ENCODE measurements around the gene NAP1L5.
A peak's percentile ranks its signal among the peaks of the same experiment; 100 is the strongest.

NAP1L5 gene

DNA sequence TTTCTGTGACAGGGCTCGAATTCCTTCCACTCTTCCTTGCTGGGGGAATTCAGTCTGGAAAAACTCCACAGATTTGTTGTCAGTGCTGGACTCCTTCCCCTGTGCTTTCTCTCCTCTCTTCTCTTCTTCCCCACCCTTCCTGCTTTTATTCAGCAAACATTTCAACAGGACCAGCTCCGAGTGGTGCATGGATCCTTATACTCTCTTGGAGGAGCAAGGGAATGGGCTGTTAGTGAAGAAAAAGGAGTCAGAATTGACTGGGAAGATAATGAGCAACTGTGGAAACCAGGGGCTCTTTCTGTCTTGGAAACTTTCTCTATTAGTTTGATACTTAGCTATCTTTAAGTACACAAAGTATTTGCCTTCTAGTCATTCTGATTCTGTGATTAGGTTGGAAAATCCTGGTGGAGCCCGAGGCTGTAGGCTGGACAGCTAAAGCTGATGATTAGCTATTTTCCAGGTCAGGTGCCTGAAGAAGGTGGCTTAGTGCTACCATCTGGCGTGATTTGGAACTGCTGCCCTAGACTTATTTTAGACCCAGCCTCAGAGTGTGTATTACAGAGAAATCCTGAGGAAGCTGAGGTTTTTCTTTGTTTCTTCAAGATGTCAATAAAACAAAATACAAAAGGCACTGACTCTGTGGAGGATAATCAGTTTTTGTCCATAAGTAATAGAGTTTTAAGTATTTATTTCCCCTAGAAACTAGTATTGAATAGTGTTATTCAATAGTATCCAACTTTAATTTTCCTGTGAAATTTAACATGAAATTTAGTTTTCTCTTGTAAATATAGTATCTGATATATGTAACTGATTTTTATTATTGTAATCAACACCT, 38.4 kb downstream of the NAP1L5 start:
- peak; percentile 31 for DNase-seq

DNA sequence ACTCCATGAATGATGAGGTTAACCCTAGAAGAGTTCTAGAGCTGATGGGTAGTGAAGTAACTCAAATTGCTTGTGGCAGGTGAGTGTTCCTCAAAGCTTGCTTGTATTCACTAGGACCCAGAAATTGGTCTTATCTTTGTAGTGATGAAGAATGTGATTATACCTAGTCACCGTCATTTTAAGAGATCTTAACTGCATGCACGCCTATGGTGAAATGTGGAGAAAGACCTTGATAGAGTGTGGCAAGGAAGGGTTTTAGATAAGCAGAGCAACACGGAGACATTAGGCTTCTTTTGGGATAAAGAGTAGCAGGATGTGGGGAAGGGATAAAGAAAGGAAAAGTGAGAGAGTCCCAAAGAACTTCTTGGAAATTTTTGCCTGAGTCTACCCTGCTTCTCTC, 42.4 kb downstream of the NAP1L5 start:
- no peak for DNase-seq

DNA sequence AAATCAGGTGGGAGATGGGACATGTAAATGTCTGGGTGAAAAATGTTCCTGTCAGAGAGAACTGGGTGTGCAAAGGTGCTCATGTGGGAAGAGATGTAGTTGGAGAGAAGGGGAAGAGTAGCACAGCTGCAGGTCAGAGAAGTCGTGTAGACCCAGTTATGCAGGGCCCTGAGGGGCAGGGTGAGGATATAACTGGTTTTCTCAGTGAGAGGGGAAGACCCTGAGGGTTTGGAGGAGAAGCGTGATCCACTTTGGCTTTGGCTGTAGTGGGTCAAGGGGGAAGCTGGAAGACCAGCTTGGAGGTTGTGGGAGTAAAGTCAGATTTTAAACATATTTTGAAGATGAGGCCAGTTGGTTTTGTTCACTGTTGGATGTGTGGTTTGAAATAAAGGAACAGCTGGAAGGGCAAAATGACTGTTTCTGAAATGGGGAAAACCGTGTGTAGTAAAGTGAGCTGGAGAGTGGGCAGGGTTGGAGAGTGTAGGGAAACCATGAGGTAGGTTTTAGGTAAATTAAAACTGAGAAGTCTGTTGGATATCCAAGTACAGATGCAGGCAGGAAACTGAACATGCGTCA, 44.2 kb downstream of the NAP1L5 start:
- no peak for DNase-seq

DNA sequence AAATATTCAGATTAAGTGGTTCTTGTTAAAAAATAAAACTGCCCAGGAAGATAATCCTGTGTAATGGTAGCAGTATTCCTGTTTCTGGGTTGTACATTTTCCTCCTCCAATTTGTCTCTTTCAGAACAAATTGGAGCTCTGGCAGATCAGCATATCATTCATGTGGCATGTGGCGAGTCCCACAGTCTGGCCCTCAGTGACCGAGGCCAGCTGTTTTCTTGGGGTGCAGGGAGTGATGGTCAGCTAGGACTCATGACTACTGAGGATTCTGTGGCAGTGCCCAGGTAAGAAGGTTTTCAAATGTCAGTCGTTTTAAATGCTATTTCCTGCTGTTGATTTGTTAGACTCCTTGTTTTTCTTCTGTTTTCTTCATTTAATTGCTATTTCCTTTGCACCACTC, 47.9 kb downstream of the NAP1L5 start:
- no peak for DNase-seq

DNA sequence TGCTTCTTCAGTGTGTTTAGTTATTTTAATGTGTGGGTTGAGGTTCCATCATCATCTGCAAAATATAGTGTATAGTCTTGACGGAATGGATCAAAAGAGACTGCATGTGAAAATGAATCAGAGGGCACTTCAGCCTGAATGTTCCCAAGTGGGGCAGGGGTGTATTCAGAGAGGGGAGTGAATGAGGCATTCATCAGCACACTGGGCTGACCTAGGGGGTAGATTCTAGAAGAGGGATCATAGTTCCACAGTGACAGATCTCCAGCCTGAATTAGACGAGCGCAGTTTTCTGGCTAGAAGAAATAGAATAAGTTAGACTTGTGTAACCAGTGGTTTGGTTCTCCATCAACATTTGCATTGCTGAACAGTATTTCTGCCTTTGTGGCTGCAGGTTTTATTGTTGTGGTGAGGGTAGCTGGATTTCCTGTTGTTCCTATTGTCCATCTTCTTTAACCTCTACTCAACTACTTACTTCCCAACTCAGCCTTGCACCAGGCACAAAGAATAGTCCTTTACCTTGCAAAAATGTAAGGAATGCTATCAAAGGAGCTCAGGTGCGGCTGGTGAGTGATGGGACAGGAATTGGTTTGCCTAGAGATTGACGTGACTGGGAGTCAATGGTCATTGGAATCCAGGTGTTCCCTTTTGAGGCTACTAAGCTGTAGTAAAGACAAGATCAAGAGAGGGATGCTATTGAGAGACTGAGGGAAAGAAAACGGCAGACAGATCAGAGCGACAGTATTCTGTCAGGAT, 50.9 kb downstream of the NAP1L5 start:
- DNase-seq = no peak

DNA sequence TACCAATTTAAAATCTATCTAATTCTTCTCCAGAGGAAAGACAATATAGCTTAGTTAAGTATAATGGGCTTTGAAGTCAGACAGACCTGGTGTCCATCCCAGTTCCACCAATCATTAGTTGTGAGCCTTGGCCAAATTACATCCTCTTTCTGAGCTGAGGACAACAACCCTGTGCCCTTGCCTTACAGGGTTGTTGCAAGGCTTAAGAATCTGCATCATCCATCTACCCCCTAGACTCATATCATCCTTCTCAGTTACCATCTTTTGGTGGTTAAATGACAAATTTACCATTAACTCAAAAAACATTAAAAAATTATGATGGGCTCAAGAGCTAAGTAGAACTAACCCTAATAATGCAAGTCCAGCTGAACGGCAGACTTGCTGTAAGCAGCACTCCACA, 51.6 kb downstream of the NAP1L5 start:
- no peak for DNase-seq
